Measurements from ENCODE around the gene ARPC4.
"Not testable (repeated sequence)": the region's sequence is repeated elsewhere in the genome, so short reads cannot be mapped to it uniquely, and the experiment has no call there.

ARPC4 gene

DNA sequence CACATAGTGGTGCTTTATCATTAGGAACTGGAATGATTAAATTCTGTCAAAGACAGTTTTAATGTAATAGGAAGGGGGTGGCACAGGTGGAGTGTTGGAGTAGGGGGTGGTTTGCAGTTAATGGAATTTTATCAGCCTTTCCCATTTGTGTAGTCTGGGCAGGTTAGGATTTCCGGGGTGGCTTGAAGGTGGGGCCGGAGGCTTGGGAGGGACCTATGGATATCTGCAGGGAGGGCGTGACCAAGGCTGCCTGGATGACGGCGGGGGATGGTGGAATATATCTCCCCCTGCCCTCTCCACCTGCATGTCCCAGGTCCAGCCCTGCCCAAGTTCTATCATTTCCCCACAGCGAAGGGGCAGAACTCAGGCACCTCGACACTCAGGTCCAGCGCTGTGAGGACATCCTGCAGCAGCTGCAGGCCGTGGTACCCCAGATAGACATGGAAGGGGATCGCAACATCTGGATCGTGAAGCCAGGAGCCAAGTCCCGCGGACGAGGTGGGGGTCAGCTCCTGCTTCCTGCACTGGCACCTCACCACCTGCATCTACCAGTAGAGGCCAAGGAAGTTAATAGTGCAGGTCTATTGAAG, 32.7 kb downstream of the ARPC4 start:
- no peak for FAIRE-seq

DNA sequence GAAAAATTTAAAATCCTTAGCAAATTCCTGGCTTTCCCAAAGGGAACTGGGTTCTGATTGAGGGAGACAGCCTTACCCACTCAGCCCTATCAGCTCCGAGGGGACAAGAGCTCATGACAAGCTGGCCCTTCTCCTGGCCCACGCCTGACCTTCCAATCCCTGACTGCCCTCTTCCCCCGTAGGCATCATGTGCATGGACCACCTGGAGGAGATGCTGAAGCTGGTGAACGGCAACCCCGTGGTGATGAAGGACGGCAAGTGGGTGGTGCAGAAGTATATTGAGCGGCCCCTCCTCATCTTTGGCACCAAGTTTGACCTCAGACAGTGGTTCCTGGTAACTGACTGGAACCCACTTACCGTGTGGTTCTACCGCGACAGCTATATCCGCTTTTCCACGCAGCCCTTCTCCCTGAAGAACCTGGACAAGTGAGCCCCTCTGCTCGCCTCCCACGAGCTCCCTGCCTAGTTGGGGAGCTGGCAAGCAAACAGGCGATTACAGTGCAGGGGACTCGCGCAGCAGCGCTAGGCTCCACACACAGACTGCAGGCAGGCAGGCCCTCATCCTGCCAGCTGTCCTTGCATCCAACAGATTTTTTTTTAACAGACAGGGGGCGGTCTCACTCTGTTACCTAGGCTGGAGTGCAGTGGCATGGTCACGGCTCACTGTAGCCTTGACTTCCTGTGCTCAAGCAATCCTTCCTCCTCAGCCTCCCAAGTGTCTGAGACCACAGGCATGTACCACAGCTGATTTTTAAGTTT, 34.1 kb downstream of the ARPC4 start:
- FAIRE-seq, result no peak

DNA sequence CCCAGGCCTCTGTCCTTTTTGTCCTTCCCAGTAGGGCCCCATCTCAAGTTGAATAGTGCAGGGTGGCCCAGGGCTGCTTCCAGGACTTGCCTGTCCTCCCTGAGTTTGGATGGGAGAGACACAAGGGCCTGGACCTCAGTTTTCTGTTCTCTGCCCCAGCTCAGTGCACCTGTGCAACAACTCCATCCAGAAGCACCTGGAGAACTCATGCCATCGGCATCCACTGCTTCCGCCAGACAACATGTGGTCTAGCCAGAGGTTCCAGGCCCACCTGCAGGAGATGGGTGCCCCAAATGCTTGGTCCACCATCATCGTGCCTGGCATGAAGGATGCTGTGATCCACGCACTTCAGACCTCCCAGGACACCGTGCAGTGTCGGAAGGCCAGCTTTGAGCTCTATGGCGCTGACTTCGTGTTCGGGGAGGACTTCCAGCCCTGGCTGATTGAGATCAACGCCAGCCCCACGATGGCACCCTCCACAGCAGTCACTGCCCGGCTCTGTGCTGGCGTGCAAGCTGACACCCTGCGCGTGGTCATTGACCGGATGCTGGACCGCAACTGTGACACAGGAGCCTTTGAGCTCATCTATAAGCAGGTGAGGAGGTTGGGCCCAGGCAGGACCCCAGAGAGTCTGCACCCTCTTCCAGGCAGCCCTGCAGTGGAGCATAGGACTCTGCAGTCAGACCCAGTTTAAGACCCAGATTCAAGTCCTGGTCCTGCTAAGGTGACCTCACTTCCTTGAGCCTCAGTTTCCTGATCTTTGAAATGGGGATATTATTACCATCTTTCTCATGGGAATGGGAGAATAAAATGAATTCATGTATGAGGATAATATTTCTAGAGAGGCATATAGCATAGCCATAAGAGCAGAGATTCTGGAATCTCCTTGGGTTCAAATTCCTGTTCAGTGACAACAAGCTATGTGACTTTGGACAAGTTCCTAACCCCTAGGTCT, 36.2 kb downstream of the ARPC4 start:
- FAIRE-seq, result no peak

DNA sequence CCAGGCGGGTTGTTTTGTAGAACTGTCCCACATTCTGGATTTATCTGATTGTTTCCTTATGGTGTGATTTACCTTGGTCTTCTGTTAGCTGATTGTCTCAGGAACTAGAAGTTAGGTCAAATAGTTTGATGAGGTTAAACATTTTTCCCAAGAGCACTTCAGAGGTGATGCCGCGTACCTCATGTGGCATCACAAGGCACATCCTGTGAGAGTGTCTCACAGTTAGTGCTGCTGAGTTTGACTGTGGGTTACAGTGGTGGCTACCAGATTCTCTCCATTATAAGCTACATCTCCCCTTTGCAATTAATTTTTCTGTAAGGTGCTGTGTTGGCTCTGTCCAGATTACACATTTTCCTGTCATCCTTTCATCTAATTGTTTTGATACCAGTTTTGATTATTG, 38.4 kb downstream of the ARPC4 start:
- no peak for FAIRE-seq

DNA sequence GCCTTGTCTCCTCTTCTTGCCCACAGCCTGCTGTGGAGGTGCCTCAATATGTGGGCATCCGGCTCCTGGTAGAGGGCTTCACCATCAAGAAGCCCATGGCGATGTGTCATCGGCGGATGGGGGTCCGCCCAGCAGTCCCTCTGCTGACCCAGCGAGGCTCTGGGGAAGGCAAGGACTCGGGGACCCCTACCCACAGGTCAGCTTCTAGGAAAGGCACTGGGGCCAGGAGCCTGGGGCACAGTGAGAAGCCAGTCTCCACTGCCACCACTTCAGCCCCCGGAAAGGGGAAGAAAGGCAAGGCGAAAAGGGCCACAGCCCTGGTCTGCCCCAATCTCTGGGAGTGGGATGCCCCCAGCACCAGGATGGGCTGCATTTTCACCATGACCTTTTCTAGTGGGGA, 40.2 kb downstream of the ARPC4 start:
- no peak for FAIRE-seq

DNA sequence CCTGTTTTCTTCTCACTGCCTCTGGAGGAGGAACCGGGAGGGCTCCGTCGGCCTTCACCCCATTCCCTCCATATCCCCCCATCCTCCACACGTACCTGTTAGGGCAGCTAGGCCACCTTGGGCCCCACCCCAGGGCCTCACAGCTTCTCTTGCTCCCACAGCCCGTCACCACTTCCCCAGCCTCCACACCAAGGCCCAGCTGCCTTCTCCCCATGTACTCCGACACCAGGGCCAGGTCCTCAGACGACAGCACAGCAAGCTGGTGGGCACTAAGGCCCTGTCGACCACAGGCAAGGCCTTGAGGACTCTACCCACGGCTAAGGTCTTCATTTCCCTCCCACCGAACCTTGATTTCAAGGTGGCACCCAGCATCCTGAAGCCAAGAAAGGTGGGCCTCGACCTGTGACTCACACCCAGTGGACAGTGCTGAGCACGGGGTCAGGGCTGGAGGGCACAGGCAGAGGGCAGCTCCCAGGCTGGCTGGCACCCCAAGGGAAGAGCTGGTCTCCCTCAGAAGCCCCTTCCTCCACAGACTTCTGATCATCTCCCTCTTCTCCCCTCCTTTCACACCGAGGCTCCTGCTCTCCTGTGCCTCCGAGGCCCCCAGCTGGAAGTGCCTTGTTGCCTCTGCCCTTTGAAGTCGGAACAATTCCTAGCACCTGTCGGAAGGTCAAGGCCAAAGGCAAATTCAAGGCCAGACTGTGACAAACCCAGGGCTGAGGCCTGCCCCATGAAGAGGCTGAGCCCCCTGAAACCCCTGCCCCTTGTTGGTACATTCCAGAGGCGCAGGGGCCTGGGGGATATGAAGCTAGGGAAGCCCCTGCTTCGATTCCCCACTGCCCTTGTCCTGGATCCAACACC, 41.9 kb downstream of the ARPC4 start:
- no peak for FAIRE-seq

DNA sequence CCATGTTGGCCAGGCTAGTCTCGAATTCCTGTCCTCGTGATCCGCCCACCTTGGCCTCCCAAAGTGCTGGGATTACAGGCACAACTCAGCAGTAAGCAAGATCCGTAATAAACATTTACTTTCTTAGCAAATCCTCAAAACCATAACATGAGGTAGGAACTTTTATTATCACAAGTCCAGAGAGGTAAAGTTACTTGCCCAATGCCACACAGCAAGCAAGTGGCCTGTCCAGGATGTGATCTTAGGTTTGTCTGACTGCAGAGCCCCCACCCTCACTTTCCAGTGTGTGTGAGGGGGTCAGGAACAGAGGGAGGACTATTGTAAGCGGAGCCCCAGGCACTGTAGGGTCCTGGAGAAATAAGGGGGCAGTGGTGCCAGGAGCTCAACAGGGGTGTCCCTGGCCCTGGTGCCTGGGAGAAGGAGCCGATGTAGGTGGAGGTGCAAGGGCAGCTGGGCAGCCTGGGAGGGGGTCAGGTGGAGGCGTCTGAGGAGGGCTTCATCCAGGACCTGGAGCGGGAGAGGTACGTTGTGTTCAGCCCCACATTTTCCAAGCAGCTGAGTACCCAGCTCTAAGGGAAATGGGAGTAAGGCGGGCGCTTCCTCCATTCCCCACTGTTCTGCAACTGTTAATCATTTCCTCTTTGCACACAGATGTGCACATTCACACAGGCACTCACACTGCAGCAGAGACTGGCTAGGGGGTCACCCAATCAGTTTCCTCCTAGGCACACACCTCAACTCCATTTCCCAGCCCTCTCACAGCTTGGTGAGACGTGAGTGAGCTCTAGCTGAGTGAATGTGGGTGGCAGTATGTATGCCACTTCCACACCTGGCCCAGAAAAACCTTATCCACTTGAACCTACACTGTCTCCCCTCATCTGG, 45.1 kb downstream of the ARPC4 start:
- FAIRE-seq, result no peak

DNA sequence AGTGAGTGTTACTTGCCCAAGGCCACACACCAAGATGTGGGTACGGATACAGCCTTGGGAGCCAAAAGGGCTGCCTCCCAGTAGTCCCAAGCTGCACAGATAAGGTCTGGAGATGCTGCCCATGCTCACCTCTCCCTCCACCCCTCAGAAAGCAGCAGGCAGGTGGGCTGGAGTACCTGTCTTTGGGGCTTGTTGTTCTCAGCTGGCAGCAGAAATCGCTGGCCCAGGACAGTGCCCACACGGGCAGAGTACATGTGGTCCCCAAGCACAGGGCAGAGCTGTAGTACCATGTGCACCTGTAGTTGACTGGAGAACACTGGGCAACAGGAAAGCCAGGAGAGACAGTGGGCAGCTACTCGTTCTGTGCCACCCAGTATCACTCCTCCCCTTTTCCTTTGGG, 46.0 kb downstream of the ARPC4 start:
- FAIRE-seq, result no peak

DNA sequence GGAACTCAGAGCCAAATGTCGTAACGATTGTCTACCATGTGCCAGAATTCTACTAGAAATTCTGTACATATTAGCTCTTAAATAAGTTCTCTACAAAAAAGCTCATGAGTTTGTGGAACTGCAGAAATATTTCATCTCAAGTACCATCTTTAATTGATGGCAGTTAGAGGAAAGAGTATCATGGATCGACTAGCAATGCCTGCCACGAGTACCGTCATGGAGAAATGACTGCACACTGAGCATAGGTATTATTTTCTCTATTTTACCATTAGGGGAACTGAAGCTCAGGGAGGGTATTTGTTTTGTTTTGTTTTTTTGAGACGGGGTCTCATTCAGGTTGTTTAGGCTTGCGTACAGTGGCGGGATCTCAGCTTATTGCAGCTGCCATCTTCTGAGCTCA, 48.1 kb downstream of the ARPC4 start:
- no peak for FAIRE-seq

DNA sequence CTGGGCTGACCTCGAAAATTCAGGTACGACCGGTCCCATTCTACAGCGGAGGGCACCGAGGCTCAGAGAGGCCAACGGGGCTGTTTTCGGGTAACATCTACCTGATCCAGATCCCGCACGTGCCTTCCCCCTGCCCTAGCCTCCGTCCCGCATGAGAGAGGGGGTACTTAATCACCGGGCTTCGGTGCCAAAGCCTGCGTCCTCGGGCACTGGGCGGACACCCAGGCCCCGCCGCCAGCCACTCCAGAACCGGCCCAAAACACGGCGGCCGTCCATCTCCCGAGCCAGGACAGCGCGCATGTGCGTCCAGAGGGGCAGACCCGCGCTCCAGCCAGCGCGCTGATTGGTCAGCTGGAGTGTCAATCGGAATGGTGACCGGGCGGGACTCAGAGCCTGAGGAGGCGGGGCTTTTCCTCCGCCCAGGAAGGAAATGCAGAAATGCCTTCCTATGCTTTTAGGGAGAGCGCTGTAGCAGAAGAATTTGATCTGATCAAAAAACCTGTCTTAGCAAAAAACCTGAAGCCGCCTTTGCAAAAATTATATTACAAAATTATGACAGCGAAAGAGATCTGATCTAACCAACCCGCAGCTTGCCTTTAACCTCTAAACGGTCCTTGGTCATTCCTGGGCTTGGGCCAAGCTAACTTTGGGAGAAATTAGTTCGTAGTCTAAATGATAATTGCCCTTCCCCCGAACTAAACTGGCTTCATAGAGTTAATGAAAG, 51.0 kb downstream of the ARPC4 start, which contains the start of gene RPUSD3:
TSS of gene RPUSD3 (minus strand) at position 294 of the 724 bp plus-strand sequence. CDS start at position 276, 18 bp downstream.
- FAIRE-seq, result no peak

DNA sequence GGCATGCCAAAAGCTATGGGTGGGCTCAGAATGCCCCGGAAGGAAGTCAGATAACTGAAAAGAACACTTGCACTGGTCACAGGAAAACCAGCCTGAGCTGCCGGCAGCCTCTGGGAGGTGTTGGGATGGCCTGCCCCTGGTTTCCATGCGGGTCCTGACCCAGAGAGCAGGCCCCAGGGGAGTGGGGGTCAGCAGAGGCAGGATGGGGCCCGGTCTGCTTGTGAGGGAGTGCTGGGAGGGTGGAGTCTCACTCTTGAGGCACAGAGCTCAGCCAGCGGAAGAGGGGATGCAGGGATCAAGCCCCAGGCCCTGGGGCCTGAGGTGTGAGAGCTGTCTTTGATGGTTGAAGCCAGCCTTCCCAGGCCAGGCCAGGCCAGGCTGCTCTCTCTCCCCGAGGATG, 53.3 kb downstream of the ARPC4 start:
- no peak for FAIRE-seq

DNA sequence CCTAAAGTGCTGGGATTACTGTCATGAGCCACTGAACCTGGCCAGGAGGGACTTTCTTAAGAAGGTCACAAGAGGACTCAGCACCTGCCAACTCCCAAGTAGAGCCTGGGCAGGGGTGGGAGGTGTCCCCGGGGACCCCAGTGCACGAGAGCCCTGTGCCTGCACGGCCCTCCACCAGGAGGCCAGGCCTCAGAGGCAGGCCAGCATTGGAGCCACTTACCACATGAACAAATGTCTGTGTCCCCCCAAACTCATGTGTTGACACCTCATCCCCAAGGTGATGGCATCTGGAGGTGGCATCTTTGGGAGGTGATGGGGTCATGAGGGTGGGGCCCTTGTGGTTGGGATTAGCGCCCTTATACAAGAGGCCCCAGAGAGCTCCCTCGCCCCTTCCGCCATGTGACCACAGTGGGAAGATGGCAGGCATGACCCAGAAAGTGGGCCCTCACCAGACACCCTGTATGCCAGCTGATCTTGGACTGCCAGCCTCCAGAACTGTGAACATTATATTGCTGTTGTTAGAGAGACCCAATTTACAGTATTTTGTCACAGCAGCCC, 54.1 kb downstream of the ARPC4 start:
- no peak for FAIRE-seq

DNA sequence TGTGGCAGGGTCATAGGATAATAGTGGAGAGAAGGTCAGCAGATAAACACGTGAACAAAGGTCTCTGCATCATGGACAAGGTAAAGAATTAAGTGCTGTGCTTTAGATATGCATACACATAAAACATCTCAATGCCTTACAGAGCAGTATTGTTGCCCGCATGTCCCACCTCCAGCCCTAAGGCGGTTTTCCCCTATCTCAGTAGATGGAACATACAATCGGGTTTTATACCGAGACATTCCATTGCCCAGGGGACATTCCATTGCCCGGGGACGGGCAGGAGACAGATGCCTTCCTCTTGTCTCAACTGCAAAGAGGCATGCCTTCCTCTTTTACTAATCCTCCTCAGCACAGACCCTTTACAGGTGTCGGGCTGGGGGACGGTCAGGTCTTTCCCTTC, 55.0 kb downstream of the ARPC4 start:
- FAIRE-seq, result not testable (repeated sequence)

DNA sequence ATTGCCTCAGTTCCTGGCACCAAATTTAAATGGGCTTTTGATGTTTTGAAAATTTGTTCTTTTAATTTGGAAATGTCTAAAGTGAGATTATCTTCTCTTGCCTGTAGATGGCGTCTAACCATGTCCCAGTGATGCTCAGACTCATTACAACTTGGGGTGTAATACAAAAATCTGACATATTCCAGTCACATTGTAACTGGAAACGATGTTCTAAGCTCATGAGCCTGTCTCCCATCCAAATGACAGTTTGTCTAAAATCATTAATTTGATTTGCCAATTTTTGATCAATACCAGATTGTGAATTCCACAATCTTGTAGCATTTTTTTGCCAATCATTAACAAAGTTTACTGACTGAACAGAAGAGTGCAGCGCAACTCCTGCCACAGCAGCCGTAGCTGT, 56.0 kb downstream of the ARPC4 start:
- not testable (repeated sequence) for FAIRE-seq

DNA sequence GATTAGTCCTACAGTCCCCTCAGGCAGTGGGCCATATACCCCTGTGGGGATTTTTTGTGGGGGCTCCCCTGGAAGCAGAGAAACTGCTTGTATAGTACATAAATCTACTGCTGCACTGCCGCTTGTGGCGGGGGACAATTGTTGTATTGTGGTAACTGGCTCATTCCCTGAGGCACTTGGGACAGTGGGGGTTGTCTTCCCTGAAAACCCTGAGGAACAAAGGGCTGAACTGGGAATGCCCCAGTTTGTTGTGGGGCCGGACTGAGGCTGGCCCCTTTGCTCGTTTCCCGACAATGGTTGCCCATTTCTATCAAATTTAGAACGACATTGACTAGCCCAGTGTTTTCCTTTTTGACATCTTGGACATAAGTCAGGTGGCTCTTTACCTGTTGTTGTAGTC, 58.5 kb downstream of the ARPC4 start:
- not testable (repeated sequence) for FAIRE-seq

DNA sequence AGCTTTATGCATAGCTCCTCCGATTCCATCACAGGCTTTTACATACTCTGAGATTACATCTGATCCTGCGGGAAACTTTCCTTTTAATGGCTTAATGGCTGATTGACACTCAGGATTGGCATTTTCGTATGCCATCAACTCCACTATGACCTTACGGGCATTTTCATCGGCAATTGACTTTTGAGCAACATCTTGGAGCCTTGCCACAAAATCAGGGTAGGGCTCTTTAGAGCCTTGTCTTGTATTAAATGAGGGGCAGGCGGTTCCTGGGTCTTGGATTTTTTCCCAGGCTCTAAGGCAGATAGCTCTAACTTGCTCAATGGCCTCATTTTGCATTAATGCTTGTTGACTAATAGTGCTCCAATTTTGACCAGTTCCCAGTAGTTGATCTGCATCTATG, 59.0 kb downstream of the ARPC4 start:
- not testable (repeated sequence) for FAIRE-seq

DNA sequence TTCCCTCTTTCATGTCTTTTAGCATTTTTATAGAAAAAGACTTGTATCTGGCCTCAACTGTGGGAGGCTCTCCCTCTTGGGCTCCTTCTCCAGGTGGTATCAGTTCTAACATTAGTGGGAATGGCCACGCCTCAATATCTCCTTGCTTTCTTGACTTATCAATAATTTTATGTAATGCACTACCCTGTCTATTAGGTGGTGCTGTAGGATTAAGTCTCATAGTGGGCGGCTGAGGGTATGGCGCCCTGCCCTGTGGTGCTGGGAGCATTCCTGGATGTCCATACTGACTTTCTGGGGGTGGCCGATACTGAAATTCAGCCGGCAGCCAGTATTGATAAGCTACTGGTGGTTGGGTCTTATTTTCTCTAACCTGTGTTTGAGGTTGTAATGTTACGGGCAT, 59.6 kb downstream of the ARPC4 start:
- FAIRE-seq, result no peak

DNA sequence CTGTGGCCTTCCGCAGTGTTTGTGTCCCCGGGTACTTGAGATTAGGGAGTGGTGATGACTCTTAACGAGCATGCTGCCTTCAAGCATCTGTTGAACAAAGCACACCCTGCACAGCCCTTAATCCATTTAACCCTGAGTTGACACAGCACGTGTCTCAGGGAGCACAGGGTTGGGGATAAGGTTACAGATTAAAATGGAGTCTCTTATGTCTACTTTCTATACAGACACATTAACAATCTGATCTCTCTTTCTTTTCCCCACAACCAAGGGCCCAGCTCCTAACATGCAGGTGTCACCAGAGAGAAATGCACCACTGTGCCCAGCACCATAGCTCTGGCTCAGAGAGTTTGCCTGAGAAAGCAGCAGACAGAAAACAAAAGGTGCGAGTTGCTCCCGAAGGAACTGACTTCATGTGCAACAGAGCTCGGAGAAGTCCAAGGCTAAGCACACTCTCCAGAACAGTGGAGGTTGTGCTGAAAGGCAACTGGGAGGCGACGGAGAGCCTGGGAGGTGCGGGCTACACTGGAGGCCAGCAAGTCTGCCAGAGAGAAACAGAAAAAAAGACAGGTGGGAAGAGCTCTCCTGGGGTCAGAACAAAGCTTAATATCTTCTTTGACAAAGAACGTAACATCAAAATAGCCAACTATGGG, 61.5 kb downstream of the ARPC4 start:
- FAIRE-seq, result not testable (repeated sequence)

DNA sequence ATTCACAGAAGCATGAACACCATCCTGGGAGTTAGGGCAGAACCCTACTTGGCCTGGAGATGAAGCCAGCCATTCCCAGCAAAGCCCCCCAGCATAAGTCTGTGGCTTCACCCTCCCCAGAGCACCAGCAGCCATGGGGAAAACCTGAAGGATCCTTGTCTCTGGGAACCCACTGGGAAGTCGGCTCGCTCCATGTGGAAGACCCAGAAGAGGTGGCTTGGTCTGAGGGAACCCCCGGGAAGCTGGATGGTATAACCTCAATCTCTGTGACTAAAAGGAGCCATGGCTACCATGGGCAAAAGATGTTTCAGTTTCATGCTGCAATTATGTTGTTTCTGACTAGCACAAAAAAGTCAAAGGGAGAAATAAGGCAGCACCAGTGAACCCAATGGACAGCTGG, 62.7 kb downstream of the ARPC4 start:
- no peak for FAIRE-seq

Data from colon (tissue), 2 donors.